HS-27A (cell line): ENCODE measurements around the gene NHEJ1.

Experiments used
- DNase-seq: peaks from one replicate; pipeline ENCODE4 v3.0.0-alpha.2; 2012; ENCODE audit warnings: low read depth, missing footprints

The NHEJ1 gene

GRCh38 chr2:219123356-219124135 is 37.1 kb downstream of the NHEJ1 start:
- DNase-seq, result no peak

- DNase-seq, result no peak
Measured at GRCh38 chr2:219122202-219122980, 38.2 kb downstream of the NHEJ1 start.

- DNase-seq, result no peak
Measured at GRCh38 chr2:219120082-219120481, 40.5 kb downstream of the NHEJ1 start.

GRCh38 chr2:219119422-219120043 is 41.1 kb downstream of the NHEJ1 start:
- no peak for DNase-seq

GRCh38 chr2:219118504-219118903 is 42.1 kb downstream of the NHEJ1 start:
- DNase-seq, result no peak

- no peak for DNase-seq
Measured at GRCh38 chr2:219116776-219117646, 43.6 kb downstream of the NHEJ1 start.

GRCh38 chr2:219112651-219113338 is 47.8 kb downstream of the NHEJ1 start:
- DNase-seq, result no peak

GRCh38 chr2:219112062-219112406 is 48.6 kb downstream of the NHEJ1 start:
- no peak for DNase-seq

GRCh38 chr2:219111375-219112061 is 49.1 kb downstream of the NHEJ1 start:
- DNase-seq, result no peak

GRCh38 chr2:219109471-219109870 is 51.1 kb downstream of the NHEJ1 start:
- DNase-seq, result no peak

- no peak for DNase-seq
Measured at GRCh38 chr2:219107758-219108157, 52.9 kb downstream of the NHEJ1 start.

GRCh38 chr2:219106251-219106650 is 54.4 kb downstream of the NHEJ1 start:
- DNase-seq, result no peak

- no peak for DNase-seq
Measured at GRCh38 chr2:219104107-219105035, 56.2 kb downstream of the NHEJ1 start.

GRCh38 chr2:219099329-219099728 is 61.3 kb downstream of the NHEJ1 start:
- DNase-seq, result no peak

GRCh38 chr2:219095406-219095935 is 65.1 kb downstream of the NHEJ1 start:
- DNase-seq, result no peak

GRCh38 chr2:219094171-219094570 is 66.4 kb downstream of the NHEJ1 start:
- no peak for DNase-seq

- DNase-seq, result no peak
Measured at GRCh38 chr2:219090436-219091299, 69.9 kb downstream of the NHEJ1 start.

GRCh38 chr2:219089330-219089729 is 71.3 kb downstream of the NHEJ1 start:
- no peak for DNase-seq
